ENCODE results near the gene HCN4.

GRCh38 chr15:73395671-73396070 lies 26.9 kb upstream of the HCN4 start:
- TF ChIP-seq POLR2AphosphoS5 (IDR thresholded peaks at IDR 0.05; ENCODE audit: borderline replicate concordance, low read depth, low read length) (no peak), EZH2 (IDR thresholded peaks at IDR 0.05) (no peak), FOXP2 (optimal IDR thresholded peaks at IDR 0.05; ENCODE audit: control extremely low read depth, extremely low read length, insufficient read depth) (no peak)
